Skeletal muscle tissue (tissue), 4 donors: Measurements from ENCODE around the gene TRIM47. TPM values are rescaled to one million over a fixed set of nuclear protein-coding genes. Genes with fewer than 3 reads are reported as not detected.

Experiments
- H3K27ac ChIP-seq: one replicate; pipeline ENCODE4 v1.7.0; 2013; ENCODE audit warnings: mild to moderate bottlenecking, low read depth, low read length, inconsistent platforms
- H3K27me3 ChIP-seq, 3 donors: one replicate each; pipeline ENCODE4 v1.7.0; 2013; ENCODE audit warnings: low read length in 3 of 3; ENCODE audit not compliant: control insufficient read depth in 3 of 3, insufficient read depth in 3 of 3
- H3K36me3 ChIP-seq, 3 donors: one replicate each; pipeline ENCODE4 v1.7.0; 2013; ENCODE audit warnings: low read length in 3 of 3; ENCODE audit not compliant: control insufficient read depth in 3 of 3, insufficient read depth in 3 of 3
- H3K4me1 ChIP-seq, 3 donors: one replicate each; pipeline ENCODE4 v1.7.0; 2013; ENCODE audit warnings: low read length in 3 of 3, mild to moderate bottlenecking in 3 of 3; ENCODE audit not compliant: control insufficient read depth in 3 of 3, insufficient read depth in 3 of 3
- H3K4me3 ChIP-seq, 3 donors: one replicate each; pipeline ENCODE4 v1.7.0; 2013; ENCODE audit warnings: low read length in 3 of 3
- H3K9ac ChIP-seq, 3 donors: one replicate each; pipeline ENCODE4 v1.7.0; 2013; ENCODE audit warnings: low read length in 3 of 3, mild to moderate bottlenecking in 3 of 3, moderate library complexity in 2 of 3, low read depth in 1 of 3
- H3K9me3 ChIP-seq, 3 donors: one replicate each; pipeline ENCODE4 v1.7.0; 2013; ENCODE audit warnings: low read length in 3 of 3; ENCODE audit not compliant: control insufficient read depth in 3 of 3
- total RNA-seq: library from RNA; depleted of rRNA; stranded (reverse); fragments of >200 nt; gene quantifications from one replicate; pipeline ENCODE4 v1.2.3, GENCODE V29; 2014
- donor health status: Osteomylitis.

Gene TRIM47
- total RNA-seq, 1 donor from 2014 or later, result 23.5 TPM

- H3K4me3 ChIP-seq, result no peak overlapping the region
- no peak overlapping the region for H3K9ac ChIP-seq
- H3K4me1 ChIP-seq, result peaks cover 25 to 33% (median 25%) of the 10 kb centered on the region in 3 donors
- no peaks in the 10 kb centered on the region for H3K27me3 ChIP-seq
- no peaks in the 10 kb centered on the region for H3K9me3 ChIP-seq
- H3K27ac ChIP-seq, result no peak overlapping the region
- H3K36me3 ChIP-seq, result peaks cover 43 to 50% (median 50%) of the 10 kb centered on the region in 3 donors
These were observed 19.7 kb upstream of the TRIM47 start for GRCh38 chr17:75898065-75898464.

DNA sequence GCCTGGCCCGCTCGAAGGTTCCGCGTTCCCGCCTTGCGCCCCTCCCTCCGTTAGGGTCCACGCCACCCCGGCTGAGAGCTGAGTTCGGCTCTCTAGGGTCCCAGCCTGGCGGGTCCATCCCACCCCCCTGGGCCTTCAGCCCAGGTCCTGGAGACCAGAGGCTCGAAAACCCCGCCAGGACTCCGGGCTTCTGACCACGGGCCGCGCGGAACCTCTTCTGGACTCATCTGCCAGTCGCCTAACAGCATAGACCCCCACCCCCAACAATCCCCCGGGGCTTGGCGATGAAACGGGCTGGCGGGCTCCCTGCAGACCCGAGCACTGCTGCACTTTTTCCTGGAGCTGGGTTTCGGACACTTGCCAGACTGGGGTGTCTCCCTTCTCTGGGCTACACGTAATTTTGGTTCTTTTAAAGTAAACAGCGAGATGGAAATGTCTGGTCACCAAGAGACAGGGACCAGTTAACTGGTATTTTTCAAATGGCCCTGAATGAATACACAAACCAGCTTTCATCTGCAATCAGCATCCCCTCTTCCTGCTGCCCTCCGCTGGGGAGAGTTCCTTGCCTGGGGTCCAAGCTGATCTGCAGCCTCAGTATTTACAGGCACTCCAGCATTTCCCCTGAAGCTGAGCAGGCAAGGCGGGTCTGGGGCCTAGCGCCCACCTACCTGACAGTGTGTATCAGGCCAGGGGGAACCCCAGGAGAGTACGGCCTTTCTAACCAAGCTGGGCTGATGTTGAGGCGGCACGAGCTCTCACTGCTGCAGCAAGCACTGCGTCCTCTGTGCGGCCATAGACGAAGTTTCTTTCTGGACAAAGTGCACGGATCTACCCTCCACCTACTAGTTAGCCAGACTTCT is 19.0 kb upstream of the TRIM47 start:
- peaks cover 25 to 30% (median 27%) of the 10 kb centered on the region in 3 donors for H3K4me1 ChIP-seq
- H3K27me3 ChIP-seq, result no peaks in the 10 kb centered on the region
- peaks cover 39 to 49% (median 45%) of the 10 kb centered on the region in 3 donors for H3K36me3 ChIP-seq
- peak overlapping the region; percentile 52 to 68 (median 60) for H3K4me3 ChIP-seq
- peak overlapping the region; percentile 79 for H3K27ac ChIP-seq
- H3K9me3 ChIP-seq, result no peaks in the 10 kb centered on the region
- peak overlapping the region; percentile 51 to 81 (median 79) for H3K9ac ChIP-seq

DNA sequence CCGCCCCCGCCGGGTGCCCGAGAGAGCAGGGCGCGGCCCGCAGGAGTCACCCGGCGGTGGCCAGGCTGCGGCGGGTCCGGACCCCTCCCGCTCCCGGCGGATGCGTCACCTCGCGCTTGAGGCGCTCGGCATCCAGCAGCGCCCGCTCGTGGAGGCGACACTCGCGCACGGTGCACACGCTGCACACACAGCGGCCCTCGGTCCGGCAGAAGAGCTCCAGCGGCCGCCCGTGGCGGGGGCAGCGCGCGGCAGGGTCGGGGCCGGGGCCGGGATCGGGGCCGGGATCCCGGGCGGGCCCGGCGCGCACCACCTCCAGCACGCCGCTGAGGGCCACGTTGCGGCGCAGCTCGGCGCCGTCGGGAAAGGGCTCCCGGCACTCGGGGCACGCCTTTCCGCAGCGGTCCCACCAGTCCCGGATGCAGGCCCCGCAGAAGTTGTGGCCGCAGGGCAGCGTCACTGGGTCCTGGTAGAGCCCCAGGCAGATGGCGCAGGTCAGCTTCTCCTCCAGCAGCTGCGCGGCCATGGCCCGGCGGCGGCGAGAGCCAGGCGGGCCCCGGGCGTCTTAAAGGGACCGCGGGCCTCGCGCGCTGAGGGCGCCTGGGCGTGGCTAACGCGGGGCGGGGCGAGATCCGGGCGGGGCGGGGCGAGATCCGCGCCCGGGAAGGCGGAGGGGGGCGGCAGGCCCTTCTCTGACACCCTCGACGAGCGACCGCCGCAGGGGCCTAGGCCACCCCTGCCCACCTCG is 18.2 kb upstream of the TRIM47 start, which contains the start of gene TRIM65:
Gene TRIM65 (minus strand): TSS at position 537 of the 745 bp plus-strand sequence. CDS start 14 bp downstream, at position 523.
- no peaks in the 10 kb centered on the region for H3K27me3 ChIP-seq
- H3K9ac ChIP-seq, result peak within 1 kb of the TSS; percentile 81 to 96 (median 92)
- H3K9me3 ChIP-seq, result no peaks in the 10 kb centered on the region
- H3K4me1 ChIP-seq, result peaks cover 25 to 30% (median 27%) of the 10 kb centered on the region in 3 donors
- peak within 1 kb of the TSS; percentile 79 for H3K27ac ChIP-seq
- peaks cover 40 to 43% (median 42%) of the 10 kb centered on the region in 3 donors for H3K36me3 ChIP-seq
- H3K4me3 ChIP-seq, result peak within 1 kb of the TSS; percentile 82 to 90 (median 85)

- peak overlapping the region; percentile 79 to 96 (median 81) for H3K9ac ChIP-seq
- no peaks in the 10 kb centered on the region for H3K9me3 ChIP-seq
- peak overlapping the region; percentile 82 to 90 (median 85) for H3K4me3 ChIP-seq
- peak overlapping the region; percentile 79 for H3K27ac ChIP-seq
- H3K27me3 ChIP-seq, result no peaks in the 10 kb centered on the region
- peaks cover 25 to 30% (median 27%) of the 10 kb centered on the region in 3 donors for H3K4me1 ChIP-seq
- H3K36me3 ChIP-seq, result peaks cover 39 to 42% (median 42%) of the 10 kb centered on the region in 3 donors
These were observed 17.2 kb upstream of the TRIM47 start for GRCh38 chr17:75895370-75896155.

GRCh38 chr17:75894049-75894733 is 15.8 kb upstream of the TRIM47 start:
- no peaks in the 10 kb centered on the region for H3K9me3 ChIP-seq
- H3K27ac ChIP-seq, result no peak overlapping the region
- H3K36me3 ChIP-seq, result peaks cover 32 to 41% (median 40%) of the 10 kb centered on the region in 3 donors
- peaks cover 25 to 30% (median 27%) of the 10 kb centered on the region in 3 donors for H3K4me1 ChIP-seq
- no peak overlapping the region for H3K4me3 ChIP-seq
- no peaks in the 10 kb centered on the region for H3K27me3 ChIP-seq
- peak overlapping the region in 2 of 3 donors; percentile 43 to 57 for H3K9ac ChIP-seq

- H3K9me3 ChIP-seq, result no peaks in the 10 kb centered on the region
- peaks cover 25 to 30% (median 27%) of the 10 kb centered on the region in 3 donors for H3K4me1 ChIP-seq
- H3K4me3 ChIP-seq, result no peak overlapping the region
- H3K36me3 ChIP-seq, result peaks cover 25 to 36% (median 35%) of the 10 kb centered on the region in 3 donors
- peak overlapping the region in 1 of 3 donors; percentile 57 for H3K9ac ChIP-seq
- H3K27me3 ChIP-seq, result no peaks in the 10 kb centered on the region
- H3K27ac ChIP-seq, result no peak overlapping the region
These were observed 15.1 kb upstream of the TRIM47 start for GRCh38 chr17:75893305-75894048.

DNA sequence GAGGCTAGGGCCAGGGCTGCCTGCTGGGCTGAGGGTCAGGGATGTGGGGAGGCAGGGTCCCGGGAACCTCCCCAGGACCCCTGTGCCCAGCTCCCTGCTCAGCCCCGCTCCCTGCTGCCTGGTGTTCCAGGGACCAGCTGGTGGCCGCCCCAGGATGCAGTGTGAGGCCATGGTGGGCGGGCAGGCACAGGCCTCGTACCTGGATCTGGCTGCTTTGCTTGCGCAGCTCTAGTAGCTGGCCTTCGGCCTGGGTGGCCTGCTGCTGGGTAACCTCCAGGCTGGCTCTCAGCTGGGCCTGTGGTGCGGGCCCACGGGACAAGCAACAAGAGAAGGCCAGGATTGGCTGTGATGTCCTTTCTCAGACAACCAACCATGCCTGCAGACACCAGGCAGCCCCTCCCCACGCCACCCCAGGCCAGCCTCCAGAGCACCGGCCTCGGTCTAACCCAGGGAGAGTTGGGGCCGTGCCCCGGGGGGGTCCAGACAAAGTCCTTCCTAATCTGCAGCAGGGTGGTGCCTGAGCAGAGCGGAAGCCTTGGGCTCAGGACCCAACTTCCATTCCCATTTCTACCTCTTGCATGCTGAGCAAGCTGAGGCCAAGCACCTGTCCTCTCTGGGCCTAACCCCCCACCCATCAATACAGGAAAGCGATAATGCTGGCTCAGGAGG is 14.3 kb upstream of the TRIM47 start:
- H3K4me1 ChIP-seq, result peaks cover 25 to 30% (median 27%) of the 10 kb centered on the region in 3 donors
- H3K27me3 ChIP-seq, result no peaks in the 10 kb centered on the region
- H3K9me3 ChIP-seq, result no peaks in the 10 kb centered on the region
- peaks cover 24 to 34% (median 28%) of the 10 kb centered on the region in 3 donors for H3K36me3 ChIP-seq
- peak overlapping the region in 1 of 3 donors; percentile 45 for H3K9ac ChIP-seq
- no peak overlapping the region for H3K4me3 ChIP-seq
- H3K27ac ChIP-seq, result no peak overlapping the region
